WTC11 (cell line): Measurements from ENCODE around the gene CACNA2D3. TPM values are rescaled to one million over a fixed set of nuclear protein-coding genes. Genes with fewer than 3 reads are reported as not detected.

Source experiments
- ATAC-seq: fragments of 200-7000 bp; cut with Tn5 transposase; 2 replicates; pipeline ENCODE4 v1.10.0; 2021; ENCODE audit warnings: mild to moderate bottlenecking, moderate library complexity
- CTCF ChIA-PET: fragments of 300-600 bp; sonication (Branson Sonifier 250); formaldehyde crosslinking; loops from one replicate; lab custom pipeline; 2021; ENCODE audit warnings: antibody characterized with exemption; lab: Charles Lee
- POLR2A ChIA-PET: fragments of 350-600 bp; sonication (Branson Sonifier 250); formaldehyde crosslinking; loops from one replicate; lab custom pipeline; 2021; ENCODE audit warnings: antibody characterized with exemption; lab: Charles Lee
- DNase-seq: peaks from one replicate; pipeline ENCODE4 v3.0.0; 2021; ENCODE audit warnings: low spot score
- H3K27ac Mint-ChIP-seq: 2 replicates; pipeline ENCODE4 v1.8.0; 2021; ENCODE audit warnings: mixed read lengths
- H3K27me3 Mint-ChIP-seq: 2 replicates; pipeline ENCODE4 v1.8.0; 2021; ENCODE audit warnings: low read depth, mild to moderate bottlenecking, moderate library complexity, mixed read lengths
- H3K36me3 Mint-ChIP-seq: 2 replicates; pipeline ENCODE4 v1.8.0; 2021; ENCODE audit warnings: mixed read lengths
- H3K4me1 Mint-ChIP-seq: 2 replicates; pipeline ENCODE4 v1.8.0; 2022; ENCODE audit warnings: mixed read lengths
- H3K4me3 Mint-ChIP-seq: 2 replicates; pipeline ENCODE4 v1.8.0; 2021; ENCODE audit warnings: mild to moderate bottlenecking, moderate library complexity, mixed read lengths
- H3K9me3 Mint-ChIP-seq: 2 replicates; pipeline ENCODE4 v1.8.0; 2021; ENCODE audit warnings: mixed read lengths
- ATF2 ChIP-seq: sonication (generic); formaldehyde crosslinking; IDR thresholded peaks from 2 replicates; pipeline ENCODE4 v1.8.1; 2022; ENCODE audit warnings: low read depth, missing genetic modification reagents, borderline replicate concordance
- ATF6 ChIP-seq: sonication (generic); formaldehyde crosslinking; IDR thresholded peaks from 2 replicates; pipeline ENCODE4 v1.8.1; 2023; ENCODE audit warnings: mild to moderate bottlenecking, missing genetic modification reagents
- CDX4 ChIP-seq: fragments of 250-450 bp; sonication (Bioruptor Pico); IDR thresholded peaks from 2 replicates; pipeline ENCODE4 v1.9.0; 2021; ENCODE audit warnings: moderate library complexity, mild to moderate bottlenecking, inconsistent platforms, borderline replicate concordance
- CREB1 ChIP-seq: sonication (generic); formaldehyde crosslinking; IDR thresholded peaks from 2 replicates; pipeline ENCODE4 v1.8.0; 2023; ENCODE audit warnings: mild to moderate bottlenecking, missing genetic modification reagents
- E2F1 ChIP-seq: sonication (generic); formaldehyde crosslinking; IDR thresholded peaks from 2 replicates; pipeline ENCODE4 v1.8.0; 2022; ENCODE audit warnings: mild to moderate bottlenecking, missing genetic modification reagents
- E2F4 ChIP-seq: sonication (generic); formaldehyde crosslinking; IDR thresholded peaks from 2 replicates; pipeline ENCODE4 v1.8.1; 2022; ENCODE audit warnings: low read depth, mild to moderate bottlenecking, moderate library complexity, missing genetic modification reagents, borderline replicate concordance
- FOXP1 ChIP-seq: sonication (generic); formaldehyde crosslinking; IDR thresholded peaks from 2 replicates; pipeline ENCODE4 v1.8.0; 2022; ENCODE audit warnings: missing genetic modification reagents, mild to moderate bottlenecking, moderate library complexity, borderline replicate concordance
- GRHL2 ChIP-seq: fragments of 250-450 bp; sonication (Bioruptor Pico); IDR thresholded peaks from 2 replicates; pipeline ENCODE4 v1.8.0; 2022; ENCODE audit warnings: mild to moderate bottlenecking, moderate library complexity; ENCODE audit not compliant: insufficient replicate concordance, severe bottlenecking
- HMGXB4 ChIP-seq: sonication (generic); formaldehyde crosslinking; IDR thresholded peaks from 2 replicates; pipeline ENCODE4 v1.8.1; 2023; ENCODE audit warnings: mild to moderate bottlenecking, moderate library complexity, missing genetic modification reagents
- JAZF1 ChIP-seq: fragments of 250-450 bp; sonication (Bioruptor Pico); IDR thresholded peaks from 2 replicates; pipeline ENCODE4 v1.9.0; 2021; ENCODE audit warnings: moderate library complexity, mild to moderate bottlenecking, inconsistent platforms
- KAT7 ChIP-seq: sonication (generic); formaldehyde crosslinking; IDR thresholded peaks from 2 replicates; pipeline ENCODE4 v1.8.1; 2023; ENCODE audit warnings: missing genetic modification reagents, mild to moderate bottlenecking, borderline replicate concordance
- MYBL2 ChIP-seq: sonication (generic); formaldehyde crosslinking; IDR thresholded peaks from 2 replicates; pipeline ENCODE4 v1.8.1; 2023; ENCODE audit warnings: mild to moderate bottlenecking, moderate library complexity, missing genetic modification reagents
- NFYB ChIP-seq: sonication (generic); formaldehyde crosslinking; conservative IDR thresholded peaks from 2 replicates; pipeline ENCODE4 v1.8.0; 2022; ENCODE audit warnings: low read depth, missing genetic modification reagents
- NR1H2 ChIP-seq: sonication (generic); formaldehyde crosslinking; IDR thresholded peaks from 2 replicates; pipeline ENCODE4 v1.9.0; 2021; ENCODE audit warnings: mild to moderate bottlenecking, moderate library complexity, missing genetic modification reagents
- NR2C2 ChIP-seq: sonication (generic); formaldehyde crosslinking; IDR thresholded peaks from 2 replicates; pipeline ENCODE4 v1.8.0; 2022; ENCODE audit warnings: mild to moderate bottlenecking, missing genetic modification reagents
- ZNF138 ChIP-seq: sonication (generic); formaldehyde crosslinking; conservative IDR thresholded peaks from 2 replicates; pipeline ENCODE4 v1.8.1; 2022; ENCODE audit warnings: mild to moderate bottlenecking, moderate library complexity, missing genetic modification reagents
- ZNF219 ChIP-seq: sonication (generic); formaldehyde crosslinking; IDR thresholded peaks from 2 replicates; pipeline ENCODE4 v1.8.0; 2023; ENCODE audit warnings: missing genetic modification reagents, mild to moderate bottlenecking, borderline replicate concordance
- ZNF263 ChIP-seq: sonication (generic); formaldehyde crosslinking; IDR thresholded peaks from 2 replicates; pipeline ENCODE4 v1.8.1; 2022; ENCODE audit warnings: low read depth, mild to moderate bottlenecking, moderate library complexity, missing genetic modification reagents
- ZNF416 ChIP-seq: fragments of 250-450 bp; sonication (Bioruptor Pico); IDR thresholded peaks from 2 replicates; pipeline ENCODE4 v1.9.0; 2021; ENCODE audit warnings: mild to moderate bottlenecking, inconsistent platforms
- ZNF423 ChIP-seq: fragments of 250-450 bp; sonication (Bioruptor Pico); IDR thresholded peaks from 2 replicates; pipeline ENCODE4 v2.1.2; 2022; ENCODE audit warnings: mild to moderate bottlenecking, moderate library complexity
- ZNF671 ChIP-seq: fragments of 250-450 bp; sonication (Bioruptor Pico); IDR thresholded peaks from 2 replicates; pipeline ENCODE4 v1.8.0; 2021; ENCODE audit warnings: mild to moderate bottlenecking
- total RNA-seq: library from RNA; stranded (reverse); gene quantifications from 3 replicates; pipeline ENCODE4 v1.2.3, GENCODE V29; 2021

The CACNA2D3 gene
- total RNA-seq, 1 experiment from 2014 or later, result 5.0 TPM

GRCh38 chr3:54531741-54532140 lies 409.4 kb downstream of the CACNA2D3 start (continued):
- TF ChIP-seq KAT7 (CRISPR knock-in tag) (no peak), ZNF423 (CRISPR knock-in tag) (no peak), JAZF1 (CRISPR knock-in tag) (no peak), MYBL2 (CRISPR knock-in tag) (no peak)

- H3K27ac Mint-ChIP-seq, result no peak overlapping the region
- CTCF ChIA-PET, result interaction anchor here (0.6 to 3.8 kb wide), 5 partner anchors 15 to 403 kb away, joined by 3 to 24 read pairs (median 4); no protein-coding TSS in a partner anchor
- H3K4me1 Mint-ChIP-seq, result peaks cover 6% of the 10 kb centered on the region
- peak; percentile 81 for ATAC-seq
- no peak overlapping the region for H3K4me3 Mint-ChIP-seq
- POLR2A ChIA-PET, result interaction anchor here (0.5 to 0.9 kb wide), 2 partner anchors 8 to 307 kb away, joined by 3 to 6 read pairs; no protein-coding TSS in a partner anchor
- no peaks in the 10 kb centered on the region for H3K36me3 Mint-ChIP-seq
- H3K9me3 Mint-ChIP-seq, result no peaks in the 10 kb centered on the region
- TF ChIP-seq FOXP1 (CRISPR knock-in tag) (no peak), NR1H2 (no peak), HMGXB4 (CRISPR knock-in tag) (no peak), NR2C2 (no peak), E2F1 (CRISPR knock-in tag) (no peak), NFYB (no peak), ZNF219 (no peak), CDX4 (no peak), ATF6 (CRISPR knock-in tag) (no peak), ZNF416 (CRISPR knock-in tag) (no peak), GRHL2 (CRISPR knock-in tag) (no peak), ZNF423 (CRISPR knock-in tag) (no peak), ZNF263 (CRISPR knock-in tag) (no peak), ZNF671 (CRISPR knock-in tag) (no peak), ZNF138 (CRISPR knock-in tag) (no peak), ATF2 (CRISPR knock-in tag) (no peak), E2F4 (CRISPR knock-in tag) (no peak), CREB1 (no peak)
- peak; percentile 31 for DNase-seq
- no peaks in the 10 kb centered on the region for H3K27me3 Mint-ChIP-seq
Measured at GRCh38 chr3:54533856-54534255, 411.5 kb downstream of the CACNA2D3 start.
